Fibroblast of mammary gland (primary cell): ENCODE results near the gene CLCN5.

ENCODE experiments used
- DNase-seq: peaks from one replicate; pipeline ENCODE4 v3.0.0-alpha.2; 2010; ENCODE audit warnings: low read depth
- H3K4me3 ChIP-seq: 2 replicates; pipeline ENCODE4 v1.5.1; 2011; ENCODE audit warnings: low read depth, mild to moderate bottlenecking, low read length, moderate library complexity; ENCODE audit not compliant: control insufficient read depth
- TF ChIP-seq, protein P1 (sequence below): conservative IDR thresholded peaks from 2 replicates; pipeline ENCODE4 v1.5.1; 2011; ENCODE audit warnings: low read depth, low read length, inconsistent platforms; ENCODE audit not compliant: control insufficient read depth, insufficient read depth

Gene CLCN5

GRCh38 chrX:50100188-50100587 is 177.8 kb downstream of the CLCN5 start:
- no peak overlapping the region for H3K4me3 ChIP-seq
- peak; percentile 4 for DNase-seq
- TF ChIP-seq, protein P1, sequence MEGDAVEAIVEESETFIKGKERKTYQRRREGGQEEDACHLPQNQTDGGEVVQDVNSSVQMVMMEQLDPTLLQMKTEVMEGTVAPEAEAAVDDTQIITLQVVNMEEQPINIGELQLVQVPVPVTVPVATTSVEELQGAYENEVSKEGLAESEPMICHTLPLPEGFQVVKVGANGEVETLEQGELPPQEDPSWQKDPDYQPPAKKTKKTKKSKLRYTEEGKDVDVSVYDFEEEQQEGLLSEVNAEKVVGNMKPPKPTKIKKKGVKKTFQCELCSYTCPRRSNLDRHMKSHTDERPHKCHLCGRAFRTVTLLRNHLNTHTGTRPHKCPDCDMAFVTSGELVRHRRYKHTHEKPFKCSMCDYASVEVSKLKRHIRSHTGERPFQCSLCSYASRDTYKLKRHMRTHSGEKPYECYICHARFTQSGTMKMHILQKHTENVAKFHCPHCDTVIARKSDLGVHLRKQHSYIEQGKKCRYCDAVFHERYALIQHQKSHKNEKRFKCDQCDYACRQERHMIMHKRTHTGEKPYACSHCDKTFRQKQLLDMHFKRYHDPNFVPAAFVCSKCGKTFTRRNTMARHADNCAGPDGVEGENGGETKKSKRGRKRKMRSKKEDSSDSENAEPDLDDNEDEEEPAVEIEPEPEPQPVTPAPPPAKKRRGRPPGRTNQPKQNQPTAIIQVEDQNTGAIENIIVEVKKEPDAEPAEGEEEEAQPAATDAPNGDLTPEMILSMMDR: peak; percentile 22

DNA sequence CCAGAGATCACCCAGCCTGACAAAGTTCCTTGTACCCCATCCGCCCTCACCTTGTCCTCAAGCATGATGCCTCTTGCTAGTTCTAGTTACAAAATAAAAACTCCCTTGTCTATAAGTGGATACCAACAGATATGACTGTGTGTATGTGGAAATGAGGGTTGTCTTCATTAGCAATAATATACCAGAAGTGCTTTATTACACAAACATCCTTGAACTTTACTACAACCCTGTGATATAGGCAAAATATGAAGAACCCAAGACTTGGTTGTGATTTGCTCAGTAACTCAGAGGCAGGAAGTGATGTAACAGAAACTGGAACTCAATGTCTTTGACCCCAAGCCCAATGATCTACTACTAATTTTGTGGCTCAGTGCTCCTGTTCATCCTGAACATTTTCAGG is 180.8 kb downstream of the CLCN5 start:
- peak; percentile 1 for DNase-seq
- no peak overlapping the region for H3K4me3 ChIP-seq
- TF ChIP-seq, protein P1: no peak

DNA sequence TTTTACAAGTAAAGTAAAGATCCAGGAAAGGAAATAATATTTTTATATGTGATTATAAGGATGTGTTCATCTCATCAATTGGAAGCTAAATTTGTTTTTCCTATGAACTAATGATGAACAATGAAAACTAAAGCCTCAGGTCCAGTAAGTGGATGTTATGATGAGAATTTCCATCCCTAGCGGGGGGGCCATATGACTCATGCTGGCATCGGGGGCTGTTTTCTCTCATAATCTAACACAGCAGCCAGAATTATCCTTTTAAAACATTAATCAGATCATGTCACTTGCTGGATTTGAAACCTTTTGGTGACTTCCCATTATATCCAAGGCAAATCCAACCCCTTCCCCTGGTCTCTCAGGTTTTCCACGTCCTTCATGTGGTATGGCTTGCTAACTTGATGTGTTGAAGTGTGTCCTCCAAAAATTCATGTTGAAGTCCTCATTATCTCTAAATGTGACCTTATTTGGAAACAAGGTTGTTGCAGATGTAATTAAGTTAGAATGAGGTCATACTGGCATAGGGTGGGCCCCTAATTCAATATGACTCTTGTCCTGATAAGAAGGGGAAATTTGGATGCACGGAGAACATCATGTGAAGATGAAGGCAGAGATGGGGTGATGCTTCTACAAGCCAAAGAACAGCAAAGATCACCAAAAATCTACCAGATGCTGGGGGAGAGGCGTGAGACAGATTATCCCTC is 181.6 kb downstream of the CLCN5 start:
- TF ChIP-seq, protein P1: no peak
- DNase-seq: peak; percentile 11
- H3K4me3 ChIP-seq: no peak overlapping the region

- TF ChIP-seq, protein P1: no peak
- no peak for DNase-seq
- H3K4me3 ChIP-seq: no peak overlapping the region
Observed at GRCh38 chrX:50106051-50106675, 183.8 kb downstream of the CLCN5 start.

- peak; percentile 23 for DNase-seq
- TF ChIP-seq, protein P1: no peak
- no peak overlapping the region for H3K4me3 ChIP-seq
Observed at GRCh38 chrX:50107470-50107869, 185.1 kb downstream of the CLCN5 start.

- no peak overlapping the region for H3K4me3 ChIP-seq
- DNase-seq: no peak
- TF ChIP-seq, protein P1: no peak
Observed at GRCh38 chrX:50108264-50108663, 185.9 kb downstream of the CLCN5 start.

DNA sequence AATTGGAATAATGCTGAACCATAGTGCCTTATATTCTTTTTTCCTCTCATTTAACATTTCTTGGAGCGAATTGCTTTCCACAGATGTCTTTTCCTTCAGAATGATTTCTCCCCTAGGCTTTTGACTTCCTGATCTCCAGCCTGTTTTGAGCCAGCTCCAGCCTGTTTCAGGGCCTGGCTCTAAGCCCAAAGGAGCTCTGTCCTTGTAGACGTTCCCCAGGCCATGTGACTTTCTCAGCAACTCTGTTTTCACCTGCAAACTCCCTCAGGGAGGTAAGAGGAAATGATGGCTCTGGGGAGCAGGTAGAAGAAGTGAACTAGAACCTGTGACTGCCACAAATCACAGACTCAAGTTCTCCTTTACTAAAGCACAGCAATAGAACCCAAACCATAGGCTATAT is 189.3 kb downstream of the CLCN5 start:
- DNase-seq: no peak
- H3K4me3 ChIP-seq: no peak overlapping the region
- TF ChIP-seq, protein P1: no peak
